Osteoblast (primary cell): ENCODE measurements around the gene KRTAP4-8. TPM values are rescaled to one million over a fixed set of nuclear protein-coding genes. Genes with fewer than 3 reads are reported as not detected.
"Not testable (repeated sequence)": the region's sequence is repeated elsewhere in the genome, so short reads cannot be mapped to it uniquely, and the experiment has no call there.

Experiments used
- DNase-seq: peaks from one replicate; pipeline ENCODE4 v3.0.0; 2011; ENCODE audit warnings: low spot score, mixed read lengths; ENCODE audit not compliant: insufficient read length; ENCODE audit errors: missing footprints
- H2AFZ ChIP-seq: 2 replicates; pipeline ENCODE4 v1.6.0; 2011; ENCODE audit warnings: mild to moderate bottlenecking, low read length
- H3K27ac ChIP-seq: 2 replicates; pipeline ENCODE4 v1.5.1; 2011; ENCODE audit warnings: mild to moderate bottlenecking, low read depth, low read length, moderate library complexity
- H3K27me3 ChIP-seq: 2 replicates; pipeline ENCODE4 v1.6.0; 2012; ENCODE audit warnings: mild to moderate bottlenecking, control low read depth, inconsistent platforms, low read length, moderate library complexity; ENCODE audit not compliant: insufficient read depth
- H3K36me3 ChIP-seq: 2 replicates; pipeline ENCODE4 v1.5.1; 2011; ENCODE audit warnings: mild to moderate bottlenecking, low read length, control low read depth, moderate library complexity; ENCODE audit not compliant: insufficient read depth
- H3K4me1 ChIP-seq: 2 replicates; pipeline ENCODE4 v1.5.1; 2011; ENCODE audit warnings: mild to moderate bottlenecking, low read length, control low read depth, moderate library complexity; ENCODE audit not compliant: insufficient read depth
- H3K4me2 ChIP-seq: 2 replicates; pipeline ENCODE4 v1.6.0; 2011; ENCODE audit warnings: mild to moderate bottlenecking, low read length; ENCODE audit not compliant: insufficient read depth
- H3K4me3 ChIP-seq: fragments of 200-600 bp; sonication (generic); 3 replicates; pipeline ENCODE4 v1.5.1; 2012; ENCODE audit warnings: mild to moderate bottlenecking, low read length, inconsistent platforms; ENCODE audit not compliant: insufficient read depth
- H3K79me2 ChIP-seq: 2 replicates; pipeline ENCODE4 v1.6.0; 2012; ENCODE audit warnings: mild to moderate bottlenecking, low read length, control low read depth, inconsistent platforms; ENCODE audit not compliant: insufficient read depth
- H3K9me3 ChIP-seq: 2 replicates; pipeline ENCODE4 v1.5.1; 2011; ENCODE audit warnings: low read depth, low read length, control low read depth
- H4K20me1 ChIP-seq: 2 replicates; pipeline ENCODE4 v1.6.0; 2012; ENCODE audit warnings: mild to moderate bottlenecking, low read length, control low read depth; ENCODE audit not compliant: insufficient read depth
- CTCF ChIP-seq: IDR thresholded peaks from 2 replicates; pipeline ENCODE4 v1.5.1; 2011; ENCODE audit warnings: mild to moderate bottlenecking, low read depth, low read length, moderate library complexity; ENCODE audit errors: extremely low read depth
- total RNA-seq: library from RNA; depleted of rRNA; stranded (reverse); fragments of >200 nt; gene quantifications from 2 replicates; pipeline ENCODE4 v1.2.3, GENCODE V29; 2012

Gene KRTAP4-8
- total RNA-seq, 1 donor: not detected

GRCh38 chr17:41127371-41127770 is 29.4 kb upstream of the KRTAP4-8 start:
- no peaks in the 10 kb centered on the region for H3K9me3 ChIP-seq
- H3K4me2 ChIP-seq: no peak overlapping the region
- no peak for DNase-seq
- peaks cover 16% of the 10 kb centered on the region for H3K4me1 ChIP-seq
- TF ChIP-seq CTCF: no peak
- no peaks in the 10 kb centered on the region for H4K20me1 ChIP-seq
- H2AFZ ChIP-seq: no peak overlapping the region
- no peak overlapping the region for H3K27ac ChIP-seq
- no peaks in the 10 kb centered on the region for H3K36me3 ChIP-seq
- H3K27me3 ChIP-seq: no peaks in the 10 kb centered on the region
- H3K79me2 ChIP-seq: no peaks in the 10 kb centered on the region
- H3K4me3 ChIP-seq: no peak overlapping the region

GRCh38 chr17:41126412-41126811 is 28.5 kb upstream of the KRTAP4-8 start:
- H3K4me1 ChIP-seq: peaks cover 9% of the 10 kb centered on the region
- no peaks in the 10 kb centered on the region for H3K36me3 ChIP-seq
- H3K4me2 ChIP-seq: no peak overlapping the region
- H3K9me3 ChIP-seq: no peaks in the 10 kb centered on the region
- no peaks in the 10 kb centered on the region for H3K79me2 ChIP-seq
- H3K27me3 ChIP-seq: no peaks in the 10 kb centered on the region
- no peak overlapping the region for H3K27ac ChIP-seq
- no peak for TF ChIP-seq CTCF
- no peak for DNase-seq
- H3K4me3 ChIP-seq: no peak overlapping the region
- no peak overlapping the region for H2AFZ ChIP-seq
- H4K20me1 ChIP-seq: no peaks in the 10 kb centered on the region

GRCh38 chr17:41125064-41125463 is 27.1 kb upstream of the KRTAP4-8 start:
- no peaks in the 10 kb centered on the region for H3K27me3 ChIP-seq
- no peaks in the 10 kb centered on the region for H3K79me2 ChIP-seq
- no peak overlapping the region for H3K27ac ChIP-seq
- H3K4me2 ChIP-seq: no peak overlapping the region
- H3K36me3 ChIP-seq: no peaks in the 10 kb centered on the region
- H3K4me3 ChIP-seq: no peak overlapping the region
- TF ChIP-seq CTCF: no peak
- DNase-seq: no peak
- H2AFZ ChIP-seq: no peak overlapping the region
- H3K4me1 ChIP-seq: peaks cover 9% of the 10 kb centered on the region
- no peaks in the 10 kb centered on the region for H3K9me3 ChIP-seq
- H4K20me1 ChIP-seq: no peaks in the 10 kb centered on the region

- peaks cover 12% of the 10 kb centered on the region for H3K4me1 ChIP-seq
- H3K36me3 ChIP-seq, H3K27ac ChIP-seq, H2AFZ ChIP-seq, DNase-seq, H3K4me3 ChIP-seq, H4K20me1 ChIP-seq, H3K27me3 ChIP-seq, H3K79me2 ChIP-seq, H3K4me2 ChIP-seq, H3K9me3 ChIP-seq: not testable (repeated sequence)
Observed at GRCh38 chr17:41123991-41124371, 26.0 kb upstream of the KRTAP4-8 start, which contains the start of gene KRTAP4-12. Gene KRTAP4-12 (minus strand): TSS chr17:41124182. CDS start chr17:41124122, 60 bp downstream.

- not testable (repeated sequence) for DNase-seq, H3K36me3 ChIP-seq, H3K79me2 ChIP-seq
Observed at GRCh38 chr17:41123292-41123990, 25.5 kb upstream of the KRTAP4-8 start.

More at GRCh38 chr17:41123292-41123990, 25.5 kb upstream of the KRTAP4-8 start:
- not testable (repeated sequence) for H2AFZ ChIP-seq, H3K27me3 ChIP-seq, H3K4me2 ChIP-seq, H3K27ac ChIP-seq, H4K20me1 ChIP-seq, H3K4me3 ChIP-seq, H3K9me3 ChIP-seq
- H3K4me1 ChIP-seq: peaks cover 17% of the 10 kb centered on the region
